Measurements from ENCODE around the gene PLXNA1.

Gene PLXNA1

GRCh38 chr3:126987596-126987995, 4.7 kb downstream of the PLXNA1 start:
- DNase-seq (ENCODE audit: low read depth) = no peak

- no peak for DNase-seq (ENCODE audit: low read depth)
Measured at GRCh38 chr3:126988451-126989021, 5.6 kb downstream of the PLXNA1 start.

GRCh38 chr3:126989316-126990023, 6.6 kb downstream of the PLXNA1 start:
- no peak for DNase-seq (ENCODE audit: low read depth)

- DNase-seq (ENCODE audit: low read depth) = no peak
Measured at GRCh38 chr3:126990024-126990700, 7.2 kb downstream of the PLXNA1 start.

- no peak for DNase-seq (ENCODE audit: low read depth)
Measured at GRCh38 chr3:126990890-126991289, 8.0 kb downstream of the PLXNA1 start.

- no peak for DNase-seq (ENCODE audit: low read depth)
Measured at GRCh38 chr3:126991366-126992200, 8.7 kb downstream of the PLXNA1 start.

GRCh38 chr3:126992216-126992615, 9.3 kb downstream of the PLXNA1 start:
- DNase-seq (ENCODE audit: low read depth) = no peak

- DNase-seq (ENCODE audit: low read depth) = no peak
Measured at GRCh38 chr3:126992776-126993175, 9.9 kb downstream of the PLXNA1 start.

GRCh38 chr3:126993436-126993835, 10.5 kb downstream of the PLXNA1 start:
- DNase-seq (ENCODE audit: low read depth) = no peak

GRCh38 chr3:126994661-126995245, 11.8 kb downstream of the PLXNA1 start:
- DNase-seq (ENCODE audit: low read depth) = no peak

- no peak for DNase-seq (ENCODE audit: low read depth)
Measured at GRCh38 chr3:126995254-126995780, 12.4 kb downstream of the PLXNA1 start.

- no peak for DNase-seq (ENCODE audit: low read depth)
Measured at GRCh38 chr3:126995926-126996512, 13.1 kb downstream of the PLXNA1 start.

- no peak for DNase-seq (ENCODE audit: low read depth)
Measured at GRCh38 chr3:126996905-126997304, 14.0 kb downstream of the PLXNA1 start.

GRCh38 chr3:126997455-126998038, 14.6 kb downstream of the PLXNA1 start:
- DNase-seq (ENCODE audit: low read depth) = no peak

- no peak for DNase-seq (ENCODE audit: low read depth)
Measured at GRCh38 chr3:126998320-126998719, 15.4 kb downstream of the PLXNA1 start.

- DNase-seq (ENCODE audit: low read depth) = no peak
Measured at GRCh38 chr3:126998728-126999127, 15.8 kb downstream of the PLXNA1 start.

GRCh38 chr3:126999383-126999782, 16.5 kb downstream of the PLXNA1 start:
- no peak for DNase-seq (ENCODE audit: low read depth)

- DNase-seq (ENCODE audit: low read depth) = no peak
Measured at GRCh38 chr3:127000119-127000518, 17.2 kb downstream of the PLXNA1 start.

GRCh38 chr3:127000761-127001160, 17.8 kb downstream of the PLXNA1 start:
- no peak for DNase-seq (ENCODE audit: low read depth)

GRCh38 chr3:127001486-127002194, 18.7 kb downstream of the PLXNA1 start:
- DNase-seq (ENCODE audit: low read depth) = no peak
